Measurements from ENCODE around the gene NUCB2. TPM values are rescaled to one million over a fixed set of nuclear protein-coding genes. Genes with fewer than 3 reads are reported as not detected.

Gene NUCB2
- total and polyA plus RNA-seq, 2 of the 13 experiments (the other 11 are each of a cell fraction or from before 2014, with no cell fraction given), result 54.2 to 82.4 TPM

DNA sequence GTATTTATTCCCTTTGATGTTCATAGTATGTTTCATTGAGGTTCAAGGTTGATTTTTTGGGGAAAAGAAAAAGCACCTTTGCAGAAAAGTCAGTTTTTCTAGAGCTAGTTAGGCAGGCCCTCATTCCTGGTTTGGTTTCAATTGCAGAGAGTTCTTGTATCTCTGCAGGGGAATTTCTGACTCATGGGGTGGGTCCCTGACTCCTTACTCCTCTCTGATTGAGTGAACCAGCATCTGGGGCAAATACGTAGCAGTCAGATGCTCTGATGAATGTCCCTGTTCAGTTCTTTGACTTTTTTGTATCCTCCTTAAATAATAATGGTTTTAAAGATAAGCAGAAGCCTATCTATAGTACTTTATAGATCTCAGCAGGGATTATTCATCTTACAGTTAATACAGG is 67.4 kb downstream of the NUCB2 start:
- Histone ChIP-seq H3K27me3 (ENCODE audit: control insufficient read depth in 1 of 2, insufficient read depth in 2 of 2, low read length in 2 of 2) (no peaks in the 10 kb centered on the region; a peak in 1 of 5 replicates), H3K4me2 (ENCODE audit: low read depth, low read length) (no peak overlapping the region), H3K9ac (ENCODE audit: insufficient read depth, low read depth, low read length) (no peak overlapping the region), H2AFZ (ENCODE audit: low read length) (no peak overlapping the region), H3K4me3 (replicated peaks in 1 of 3; ENCODE audit: insufficient read depth in 1 of 3, low read depth in 2 of 3, low read length in 3 of 3) (no peak overlapping the region), H3K27ac (ENCODE audit: extremely low read length, insufficient read depth, low read length) (no peak overlapping the region), H3K36me3 (replicated peaks in 1 of 2; ENCODE audit: control insufficient read depth in 1 of 2, insufficient read depth in 2 of 2, low read length in 2 of 2) (no peaks in the 10 kb centered on the region), H3K4me1 (ENCODE audit: insufficient read depth, low read length) (no peaks in the 10 kb centered on the region), H3K9me3 (ENCODE audit: low read length) (no peaks in the 10 kb centered on the region), H4K20me1 (ENCODE audit: insufficient read depth, low read length) (no peaks in the 10 kb centered on the region), H3K79me2 (ENCODE audit: insufficient read depth, low read length) (no peaks in the 10 kb centered on the region)
- ChIA-PET POLR2A (no interaction called here), CTCF (ENCODE audit: low intra/inter-chr PET ratio, low total read pairs) (no interaction called here)
- no TSS peak for BruUV-seq (replicated peaks)
- TF ChIP-seq, protein P1, sequence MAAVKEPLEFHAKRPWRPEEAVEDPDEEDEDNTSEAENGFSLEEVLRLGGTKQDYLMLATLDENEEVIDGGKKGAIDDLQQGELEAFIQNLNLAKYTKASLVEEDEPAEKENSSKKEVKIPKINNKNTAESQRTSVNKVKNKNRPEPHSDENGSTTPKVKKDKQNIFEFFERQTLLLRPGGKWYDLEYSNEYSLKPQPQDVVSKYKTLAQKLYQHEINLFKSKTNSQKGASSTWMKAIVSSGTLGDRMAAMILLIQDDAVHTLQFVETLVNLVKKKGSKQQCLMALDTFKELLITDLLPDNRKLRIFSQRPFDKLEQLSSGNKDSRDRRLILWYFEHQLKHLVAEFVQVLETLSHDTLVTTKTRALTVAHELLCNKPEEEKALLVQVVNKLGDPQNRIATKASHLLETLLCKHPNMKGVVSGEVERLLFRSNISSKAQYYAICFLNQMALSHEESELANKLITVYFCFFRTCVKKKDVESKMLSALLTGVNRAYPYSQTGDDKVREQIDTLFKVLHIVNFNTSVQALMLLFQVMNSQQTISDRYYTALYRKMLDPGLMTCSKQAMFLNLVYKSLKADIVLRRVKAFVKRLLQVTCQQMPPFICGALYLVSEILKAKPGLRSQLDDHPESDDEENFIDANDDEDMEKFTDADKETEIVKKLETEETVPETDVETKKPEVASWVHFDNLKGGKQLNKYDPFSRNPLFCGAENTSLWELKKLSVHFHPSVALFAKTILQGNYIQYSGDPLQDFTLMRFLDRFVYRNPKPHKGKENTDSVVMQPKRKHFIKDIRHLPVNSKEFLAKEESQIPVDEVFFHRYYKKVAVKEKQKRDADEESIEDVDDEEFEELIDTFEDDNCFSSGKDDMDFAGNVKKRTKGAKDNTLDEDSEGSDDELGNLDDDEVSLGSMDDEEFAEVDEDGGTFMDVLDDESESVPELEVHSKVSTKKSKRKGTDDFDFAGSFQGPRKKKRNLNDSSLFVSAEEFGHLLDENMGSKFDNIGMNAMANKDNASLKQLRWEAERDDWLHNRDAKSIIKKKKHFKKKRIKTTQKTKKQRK (IDR thresholded peaks at IDR 0.05; ENCODE audit: low read length), result no peak
- TF ChIP-seq POLR2A (IDR thresholded peaks at IDR 0.05; ENCODE audit: insufficient read depth in 1 of 2, low read depth in 2 of 2, low read length in 2 of 2) (no peak), ZNF674 (CRISPR knock-in tag; IDR thresholded peaks at IDR 0.05; ENCODE audit: low read depth) (no peak), IKZF4 (CRISPR knock-in tag; IDR thresholded peaks at IDR 0.05; ENCODE audit: borderline replicate concordance, low read depth, not compliant biosample characterization) (no peak), BORCS8-MEF2B (CRISPR knock-in tag; IDR thresholded peaks at IDR 0.05) (no peak), SUZ12 (IDR thresholded peaks at IDR 0.05; ENCODE audit: low read depth, low read length) (no peak)
- WGBS (ENCODE audit: low lambda C conversion rate), result 100% methylated on average over 1 of the region's 1 CpG
- intact Hi-C loops (cut with micrococcal nuclease; ENCODE audit: unreplicated experiment) (no loop called here), in situ Hi-C loops (cut with HindIII; ENCODE audit: extremely low pct_ligation_motif_present, low pct_unique_long_range_greater_than_20kb) (no loop called here)
- FAIRE-seq, result no peak
- no peak for ATAC-seq
- no peak for DNase-seq (ENCODE audit: low spot score)

DNA sequence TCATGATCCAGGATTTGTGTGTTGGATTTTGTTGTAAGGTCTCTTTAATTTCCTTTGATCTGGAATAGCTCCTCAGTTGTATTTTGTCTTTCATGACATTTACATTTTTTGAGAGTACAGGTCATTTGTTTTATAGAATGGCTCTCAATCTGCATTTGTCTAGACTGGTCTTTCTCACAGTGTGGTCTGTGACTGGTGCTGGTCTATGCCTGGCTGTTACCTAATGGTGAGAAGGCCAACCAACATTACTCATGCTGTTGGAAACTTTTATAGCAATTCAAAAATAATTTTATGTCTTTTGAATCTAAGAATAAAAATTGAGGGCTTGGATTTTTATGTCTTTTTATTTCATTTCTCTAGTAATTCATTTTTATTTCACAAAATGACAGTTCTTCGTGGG is 71.1 kb downstream of the NUCB2 start:
- ATAC-seq (no peak), DNase-seq (ENCODE audit: low spot score) (no peak), FAIRE-seq (no peak)
- H3K4me2 ChIP-seq (ENCODE audit: low read depth, low read length), result no peak overlapping the region
- ChIA-PET POLR2A (no interaction called here), CTCF (ENCODE audit: low intra/inter-chr PET ratio, low total read pairs) (no interaction called here)
- 20% methylated on average over 1 of the region's 1 CpG for WGBS (ENCODE audit: low lambda C conversion rate)
- H4K20me1 ChIP-seq (ENCODE audit: insufficient read depth, low read length), result no peaks in the 10 kb centered on the region
- intact Hi-C loops (cut with micrococcal nuclease; ENCODE audit: unreplicated experiment), result no loop called here
- H3K9me3 ChIP-seq (ENCODE audit: low read length), result no peaks in the 10 kb centered on the region
- H3K36me3 ChIP-seq (replicated peaks in 1 of 2; ENCODE audit: control insufficient read depth in 1 of 2, insufficient read depth in 2 of 2, low read length in 2 of 2), result no peaks in the 10 kb centered on the region
- no TSS peak for BruUV-seq (replicated peaks)
- H3K27ac ChIP-seq (ENCODE audit: extremely low read length, insufficient read depth, low read length), result no peak overlapping the region
- no peak overlapping the region for H2AFZ ChIP-seq (ENCODE audit: low read length)
- TF ChIP-seq EZH2 (conservative IDR thresholded peaks at IDR 0.05; ENCODE audit: low read depth, low read length), result no peak
- TF ChIP-seq, protein P2, sequence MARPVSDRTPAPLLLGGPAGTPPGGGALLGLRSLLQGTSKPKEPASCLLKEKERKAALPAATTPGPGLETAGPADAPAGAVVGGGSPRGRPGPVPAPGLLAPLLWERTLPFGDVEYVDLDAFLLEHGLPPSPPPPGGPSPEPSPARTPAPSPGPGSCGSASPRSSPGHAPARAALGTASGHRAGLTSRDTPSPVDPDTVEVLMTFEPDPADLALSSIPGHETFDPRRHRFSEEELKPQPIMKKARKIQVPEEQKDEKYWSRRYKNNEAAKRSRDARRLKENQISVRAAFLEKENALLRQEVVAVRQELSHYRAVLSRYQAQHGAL (CRISPR knock-in tag; IDR thresholded peaks at IDR 0.05; ENCODE audit: not compliant biosample characterization), result no peak
- TF ChIP-seq TBX2 (CRISPR knock-in tag; IDR thresholded peaks at IDR 0.05; ENCODE audit: borderline replicate concordance), result no peak
- no peak for TF ChIP-seq KDM4B (CRISPR knock-in tag; IDR thresholded peaks at IDR 0.05)
- TF ChIP-seq, protein P3, sequence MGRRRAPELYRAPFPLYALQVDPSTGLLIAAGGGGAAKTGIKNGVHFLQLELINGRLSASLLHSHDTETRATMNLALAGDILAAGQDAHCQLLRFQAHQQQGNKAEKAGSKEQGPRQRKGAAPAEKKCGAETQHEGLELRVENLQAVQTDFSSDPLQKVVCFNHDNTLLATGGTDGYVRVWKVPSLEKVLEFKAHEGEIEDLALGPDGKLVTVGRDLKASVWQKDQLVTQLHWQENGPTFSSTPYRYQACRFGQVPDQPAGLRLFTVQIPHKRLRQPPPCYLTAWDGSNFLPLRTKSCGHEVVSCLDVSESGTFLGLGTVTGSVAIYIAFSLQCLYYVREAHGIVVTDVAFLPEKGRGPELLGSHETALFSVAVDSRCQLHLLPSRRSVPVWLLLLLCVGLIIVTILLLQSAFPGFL (CRISPR knock-in tag; IDR thresholded peaks at IDR 0.05), result no peak
- TF ChIP-seq ATAD3A (CRISPR knock-in tag; IDR thresholded peaks at IDR 0.05), result no peak
- TF ChIP-seq, protein P4, sequence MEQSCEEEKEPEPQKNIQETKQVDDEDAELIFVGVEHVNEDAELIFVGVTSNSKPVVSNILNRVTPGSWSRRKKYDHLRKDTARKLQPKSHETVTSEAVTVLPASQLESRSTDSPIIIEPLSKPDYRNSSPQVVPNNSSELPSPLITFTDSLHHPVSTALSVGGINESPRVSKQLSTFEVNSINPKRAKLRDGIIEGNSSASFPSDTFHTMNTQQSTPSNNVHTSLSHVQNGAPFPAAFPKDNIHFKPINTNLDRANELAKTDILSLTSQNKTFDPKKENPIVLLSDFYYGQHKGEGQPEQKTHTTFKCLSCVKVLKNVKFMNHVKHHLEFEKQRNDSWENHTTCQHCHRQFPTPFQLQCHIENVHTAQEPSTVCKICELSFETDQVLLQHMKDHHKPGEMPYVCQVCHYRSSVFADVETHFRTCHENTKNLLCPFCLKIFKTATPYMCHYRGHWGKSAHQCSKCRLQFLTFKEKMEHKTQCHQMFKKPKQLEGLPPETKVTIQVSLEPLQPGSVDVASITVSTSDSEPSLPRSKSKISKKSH (CRISPR knock-in tag; IDR thresholded peaks at IDR 0.05; ENCODE audit: borderline replicate concordance), result no peak
- H3K4me1 ChIP-seq (ENCODE audit: insufficient read depth, low read length), result peaks cover 9% of the 10 kb centered on the region
- in situ Hi-C loops (cut with HindIII; ENCODE audit: extremely low pct_ligation_motif_present, low pct_unique_long_range_greater_than_20kb), result no loop called here
- no peak overlapping the region for H3K4me3 ChIP-seq (replicated peaks in 1 of 3; ENCODE audit: insufficient read depth in 1 of 3, low read depth in 2 of 3, low read length in 3 of 3)
- no peak overlapping the region for H3K9ac ChIP-seq (ENCODE audit: insufficient read depth, low read depth, low read length)
- H3K27me3 ChIP-seq (ENCODE audit: control insufficient read depth in 1 of 2, insufficient read depth in 2 of 2, low read length in 2 of 2), result peaks cover 0 to 3% of the 10 kb centered on the region in 2 experiments; a peak in 3 of 5 replicates
- peaks cover 4% of the 10 kb centered on the region for H3K79me2 ChIP-seq (ENCODE audit: insufficient read depth, low read length)
